NCI-H1417 treated with DMSO at 0.1 percent for 48 hours (cell line): ENCODE data around the gene ERGIC3.

ENCODE experiments used
- DNase-seq: peaks from one replicate; lab custom pipeline; 2025; lab: John Stamatoyannopoulos, UW

ERGIC3 gene

DNA sequence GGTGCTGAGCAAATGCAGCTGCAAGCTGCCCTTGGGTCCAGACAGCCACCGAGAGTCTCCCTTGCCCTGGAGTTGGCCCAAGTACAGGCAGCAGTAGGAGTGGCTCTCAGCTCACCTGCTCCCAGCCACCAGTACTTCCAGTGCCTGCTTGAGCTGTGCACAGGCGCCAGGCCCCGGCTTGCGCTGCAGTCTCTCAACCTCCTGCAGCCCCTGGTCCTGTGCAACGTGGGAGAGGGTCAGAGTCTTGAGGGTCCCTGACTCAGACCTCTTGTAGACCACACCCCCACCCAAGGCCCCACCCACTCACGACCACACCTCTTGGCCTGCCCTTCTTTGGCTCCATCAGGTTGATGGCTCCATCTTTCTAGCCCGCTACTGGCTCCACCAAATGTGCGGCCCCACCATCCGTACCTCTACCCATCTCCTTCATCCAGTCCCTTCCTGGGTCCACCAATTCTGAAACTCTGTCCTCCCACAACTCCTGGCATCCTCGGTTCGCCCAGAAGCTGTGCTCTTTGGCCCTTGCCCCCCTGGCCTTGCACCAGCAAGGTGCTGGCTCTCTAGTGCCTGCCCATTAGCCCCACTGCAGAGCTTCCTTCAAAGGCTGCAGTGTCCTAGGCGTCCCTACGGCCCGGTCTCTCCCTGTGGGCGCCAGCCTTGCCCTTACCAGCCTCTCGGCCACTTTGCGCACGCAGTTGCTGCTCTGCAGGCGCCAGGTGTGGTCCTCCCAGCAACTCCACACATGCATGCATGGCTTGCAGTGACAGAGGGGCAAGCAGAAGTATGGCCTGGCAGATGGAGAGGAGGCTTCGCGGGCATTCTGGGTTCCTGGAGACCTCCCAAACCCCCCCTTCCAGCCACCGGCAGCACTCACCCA is 57.3 kb downstream of the ERGIC3 start:
- DNase-seq, result no peak

- no peak for DNase-seq
Observed at GRCh38 chr20:35599776-35600120, 57.9 kb downstream of the ERGIC3 start.

DNA sequence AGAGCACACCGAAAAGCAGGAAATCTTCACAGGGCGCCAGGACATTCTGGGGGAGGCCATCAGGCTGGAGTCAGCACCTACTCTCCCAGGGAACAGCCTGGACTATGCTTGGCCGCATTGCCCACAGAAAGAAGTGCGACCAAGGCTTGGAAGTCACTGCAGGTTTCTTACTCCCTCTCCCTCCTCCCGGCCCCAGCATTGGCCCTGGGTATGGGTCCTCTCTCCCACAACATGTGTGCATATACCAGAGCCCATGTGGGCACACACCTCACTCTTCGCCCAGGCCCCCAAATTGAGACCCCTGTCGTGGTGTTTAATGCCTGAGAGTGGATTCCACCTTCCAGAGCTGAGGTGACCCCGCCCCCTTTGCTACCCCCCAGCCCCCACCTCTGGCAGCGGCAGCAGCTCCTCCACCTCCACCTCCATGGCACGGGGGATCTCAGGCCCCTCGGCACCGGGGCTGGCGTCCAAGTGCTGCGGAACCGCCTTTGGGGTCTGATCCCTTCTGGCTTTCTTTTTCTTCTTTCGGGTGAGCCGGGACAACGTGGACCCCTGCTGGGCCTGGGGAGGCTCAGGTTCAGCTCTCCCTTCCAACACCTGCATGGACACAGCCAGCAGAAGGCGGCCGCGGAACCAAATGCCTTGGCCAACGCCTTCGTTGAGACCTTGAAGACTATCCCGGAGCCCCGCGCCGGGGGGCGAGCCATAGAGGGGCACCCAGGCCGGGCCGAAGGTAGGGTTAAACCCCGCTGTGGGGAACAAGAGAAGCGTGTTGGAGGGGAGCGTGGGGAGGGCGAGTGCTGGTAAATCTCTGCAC is 58.5 kb downstream of the ERGIC3 start:
- no peak for DNase-seq

GRCh38 chr20:35600993-35601973 is 59.4 kb downstream of the ERGIC3 start:
- DNase-seq, result no peak

DNA sequence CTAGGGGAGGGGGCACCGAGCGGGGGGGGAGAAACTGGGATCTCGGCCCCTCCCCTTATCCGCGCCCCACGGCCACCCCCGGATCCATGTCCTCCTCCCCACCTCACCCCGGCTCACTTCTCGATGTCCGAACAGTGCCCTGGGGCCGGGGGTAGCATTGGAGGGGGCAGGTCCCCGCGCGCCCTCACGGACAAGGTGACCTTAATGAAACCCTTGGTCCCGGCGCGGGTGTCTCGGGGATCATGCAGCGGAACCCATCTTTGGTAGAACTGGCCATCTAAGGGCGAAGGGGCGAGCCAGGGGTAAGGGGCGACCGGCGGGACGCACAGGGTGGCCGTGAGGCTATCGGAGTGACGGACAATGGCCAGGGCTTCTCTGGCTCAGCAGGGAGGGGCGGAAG is 60.1 kb downstream of the ERGIC3 start:
- no peak for DNase-seq

- DNase-seq, result no peak
Observed at GRCh38 chr20:35602851-35603495, 61.1 kb downstream of the ERGIC3 start.

DNA sequence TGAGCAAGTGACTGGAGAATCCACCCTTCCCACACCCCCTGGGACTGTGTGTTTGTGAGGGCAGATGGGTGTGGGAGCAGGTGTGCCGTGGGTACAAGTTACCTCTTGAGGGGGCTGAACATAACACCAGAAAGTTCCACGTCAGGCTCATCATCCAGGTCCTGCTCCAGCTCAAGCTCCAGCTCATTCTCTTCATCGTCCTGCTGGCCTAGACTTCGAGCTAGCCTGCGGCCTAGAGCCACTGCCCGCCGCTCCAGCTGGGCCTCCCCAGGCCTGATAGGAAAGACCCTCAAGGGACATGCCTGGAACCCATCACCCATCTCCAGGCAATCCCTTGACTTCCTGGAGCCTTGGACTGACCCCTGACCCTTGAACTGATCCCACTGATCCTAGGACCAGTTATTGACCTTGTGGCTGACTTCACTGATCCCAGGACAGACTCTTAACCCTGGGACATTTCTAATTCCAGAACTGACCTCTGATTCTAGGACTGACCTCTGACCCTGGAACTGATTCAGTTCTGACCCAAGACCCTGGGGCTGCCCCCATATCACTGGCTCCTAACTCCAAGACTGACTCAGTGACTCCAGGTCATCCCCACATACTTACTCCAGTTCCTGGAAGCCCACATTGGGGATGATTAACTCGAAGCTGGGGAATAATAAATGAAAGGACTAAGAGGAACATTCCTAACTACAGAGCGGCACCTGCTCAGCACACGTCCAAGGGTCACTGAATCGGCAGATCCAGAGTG is 62.0 kb downstream of the ERGIC3 start:
- no peak for DNase-seq

- DNase-seq, result no peak
Observed at GRCh38 chr20:35604449-35604747, 62.5 kb downstream of the ERGIC3 start.

- no peak for DNase-seq
Observed at GRCh38 chr20:35606127-35606526, 64.2 kb downstream of the ERGIC3 start.
